GM18870 (cell line): ENCODE measurements around the gene RICTOR.
"Not testable (repeated sequence)": the region's sequence is repeated elsewhere in the genome, so short reads cannot be mapped to it uniquely, and the experiment has no call there.

Experiments
- ATAC-seq: cut with Tn5 transposase; IDR thresholded peaks from one replicate; pipeline ENCODE4 v1.9.1; 2021; ENCODE audit warnings: moderate library complexity; ENCODE audit not compliant: unreplicated experiment

RICTOR gene

DNA sequence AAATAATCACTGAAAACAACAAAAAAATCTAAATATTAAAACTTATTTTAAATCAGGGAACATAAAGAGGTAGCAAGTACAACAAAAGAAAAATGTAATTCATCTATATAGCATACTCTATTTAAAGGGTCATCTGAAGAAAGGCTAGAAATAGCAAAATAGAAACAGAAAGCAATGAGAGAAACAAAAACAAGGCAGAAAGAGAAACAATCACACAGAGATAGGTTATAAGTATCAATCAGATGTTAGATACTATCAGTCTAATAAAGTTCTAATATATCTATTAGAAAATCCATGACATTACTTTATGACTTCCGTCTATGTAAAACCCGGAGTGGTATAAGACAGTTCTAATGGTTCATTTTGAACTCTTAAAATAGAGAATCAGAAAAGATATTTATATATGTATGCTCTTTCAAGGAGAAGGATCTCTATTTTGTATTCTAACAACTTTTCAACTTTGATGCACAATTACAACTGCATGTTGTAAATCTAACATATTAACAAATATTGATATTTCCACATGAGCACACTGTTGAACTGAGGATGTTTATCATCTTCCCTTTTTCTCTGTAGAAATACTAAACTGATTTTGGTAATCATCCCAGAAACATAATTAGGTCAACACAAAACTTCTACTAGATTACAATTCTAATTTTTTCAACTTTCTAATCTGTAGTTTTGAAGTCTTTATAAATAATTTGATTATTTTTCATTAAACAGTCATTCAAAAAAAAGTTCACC is 15.8 kb downstream of the RICTOR start:
- ATAC-seq, result peak; percentile 84

GRCh38 chr5:39057734-39058133 is 16.5 kb downstream of the RICTOR start:
- ATAC-seq, result peak; percentile 54

DNA sequence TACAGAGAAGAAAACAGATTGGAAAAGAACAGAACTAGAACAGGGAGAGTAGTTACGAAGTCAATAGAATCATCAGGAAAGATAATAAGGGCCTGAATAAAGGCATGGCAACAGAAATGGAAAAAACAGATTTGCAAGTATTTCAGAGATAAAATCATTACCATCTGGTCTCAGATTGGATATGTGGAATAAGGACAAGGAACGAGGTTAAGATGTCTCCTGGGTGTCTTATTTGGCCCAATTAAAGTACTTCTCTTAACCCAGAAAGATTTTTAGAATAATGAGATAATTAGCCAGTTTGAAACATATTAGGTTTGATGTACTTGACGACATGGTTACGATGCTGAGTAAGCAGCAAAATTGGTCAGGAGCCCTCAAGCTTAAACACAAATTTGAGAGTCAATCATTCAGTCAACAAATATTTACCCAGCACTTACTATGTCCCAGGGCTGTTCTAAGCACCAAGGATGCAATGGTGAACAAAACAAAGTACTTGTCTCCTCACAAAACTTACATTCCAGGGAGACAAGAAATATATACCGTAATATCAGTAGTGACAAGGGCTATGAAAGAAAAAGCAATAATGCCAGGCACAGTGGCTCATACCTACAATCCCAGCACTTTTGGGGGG is 18.3 kb downstream of the RICTOR start:
- ATAC-seq, result no peak

DNA sequence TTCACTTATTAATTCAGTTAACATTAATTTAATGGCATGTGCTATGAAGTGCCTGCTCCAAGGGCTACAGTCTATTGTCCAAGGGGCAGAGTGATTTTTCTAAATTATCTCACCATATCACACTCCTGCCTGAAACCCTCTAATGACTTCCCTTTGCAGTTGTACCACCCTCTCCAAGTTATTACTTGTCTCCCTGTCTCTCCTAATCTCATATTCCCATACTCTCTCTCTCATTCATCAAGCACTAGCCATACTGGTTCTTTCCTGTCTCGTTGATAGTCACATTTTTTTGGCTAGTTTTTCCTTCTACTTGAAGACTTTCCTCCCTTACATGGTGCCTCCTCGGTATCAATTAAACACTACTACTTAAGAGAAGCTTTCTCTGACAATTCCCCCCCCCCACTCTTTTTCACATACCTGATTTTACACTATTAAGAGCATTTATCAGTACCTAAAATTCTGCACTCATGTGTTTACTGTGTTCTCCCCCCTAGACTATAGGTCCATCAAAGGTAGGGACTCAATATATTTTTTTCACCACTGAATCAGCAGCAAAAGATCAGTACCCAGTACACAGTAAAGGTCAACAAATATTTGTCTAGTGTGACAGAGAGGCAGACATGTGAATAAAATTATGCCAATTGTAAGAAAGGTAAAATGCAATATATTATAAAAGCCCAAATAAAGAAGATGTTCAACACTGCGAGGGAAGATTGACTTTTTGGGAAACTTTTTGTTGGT is 19.0 kb downstream of the RICTOR start:
- ATAC-seq, result no peak

DNA sequence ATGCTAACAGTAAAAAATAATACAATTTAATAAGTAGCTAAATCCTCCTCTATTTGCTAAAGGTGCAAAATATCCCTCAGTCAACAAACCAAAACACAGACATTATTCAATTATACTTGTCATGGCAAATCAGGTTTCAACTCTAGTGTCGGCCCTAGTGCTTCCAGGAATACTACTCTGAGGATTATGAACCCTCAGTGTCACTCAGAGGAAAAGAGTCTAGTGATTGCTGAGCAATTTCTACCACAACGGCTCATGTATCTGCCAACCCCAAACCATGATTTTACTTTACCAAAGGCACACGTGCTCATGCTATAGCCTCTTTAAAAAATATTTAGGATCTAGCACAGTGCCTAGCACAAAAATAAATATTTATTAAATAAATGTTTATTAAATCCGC is 21.0 kb downstream of the RICTOR start:
- no peak for ATAC-seq

- no peak for ATAC-seq
Measured at GRCh38 chr5:39052141-39052540, 22.1 kb downstream of the RICTOR start.

- ATAC-seq, result no peak
Measured at GRCh38 chr5:39049315-39049714, 24.9 kb downstream of the RICTOR start.

- ATAC-seq, result no peak
Measured at GRCh38 chr5:39040875-39041274, 33.3 kb downstream of the RICTOR start.

DNA sequence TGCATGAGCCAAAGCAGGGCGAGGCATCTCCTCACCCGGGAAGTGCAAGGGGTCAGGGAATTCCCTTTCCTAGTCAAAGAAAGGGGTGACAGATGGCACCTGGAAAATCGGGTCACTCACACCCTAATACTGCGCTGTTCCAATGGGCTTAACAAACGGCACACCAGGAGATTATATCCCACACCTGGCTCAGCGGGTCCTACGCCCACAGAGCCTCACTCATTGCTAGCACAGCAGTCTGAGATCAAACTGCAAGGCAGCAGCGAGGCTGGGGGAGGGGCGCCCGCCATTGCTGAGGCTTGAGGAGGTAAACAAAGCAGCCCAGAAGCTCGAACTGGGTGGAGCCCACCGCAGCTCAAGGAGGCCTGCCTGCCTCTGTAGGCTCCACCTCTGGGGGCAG is 39.7 kb downstream of the RICTOR start:
- ATAC-seq, result not testable (repeated sequence)

- no peak for ATAC-seq
Measured at GRCh38 chr5:39031041-39031440, 43.2 kb downstream of the RICTOR start.

DNA sequence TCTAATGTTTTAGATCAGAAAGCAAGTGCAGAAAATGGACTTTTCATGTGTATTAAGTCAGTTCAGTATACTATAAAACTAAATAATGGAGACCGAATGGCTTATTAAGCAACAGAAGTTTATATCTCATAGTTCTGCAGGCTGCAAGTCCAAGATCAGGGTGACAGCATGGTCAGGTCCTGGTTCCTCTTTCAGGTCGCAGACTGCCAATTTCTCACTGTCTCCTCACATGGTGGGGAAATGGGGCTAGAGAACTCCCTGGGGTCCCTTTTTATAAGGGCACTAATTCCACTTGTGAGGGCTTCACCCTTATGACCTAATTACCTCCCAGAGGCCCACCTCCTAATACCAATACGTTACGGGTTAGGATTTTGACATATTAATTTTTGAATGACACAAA is 48.7 kb downstream of the RICTOR start:
- no peak for ATAC-seq

GRCh38 chr5:39024884-39025283 is 49.3 kb downstream of the RICTOR start:
- no peak for ATAC-seq

DNA sequence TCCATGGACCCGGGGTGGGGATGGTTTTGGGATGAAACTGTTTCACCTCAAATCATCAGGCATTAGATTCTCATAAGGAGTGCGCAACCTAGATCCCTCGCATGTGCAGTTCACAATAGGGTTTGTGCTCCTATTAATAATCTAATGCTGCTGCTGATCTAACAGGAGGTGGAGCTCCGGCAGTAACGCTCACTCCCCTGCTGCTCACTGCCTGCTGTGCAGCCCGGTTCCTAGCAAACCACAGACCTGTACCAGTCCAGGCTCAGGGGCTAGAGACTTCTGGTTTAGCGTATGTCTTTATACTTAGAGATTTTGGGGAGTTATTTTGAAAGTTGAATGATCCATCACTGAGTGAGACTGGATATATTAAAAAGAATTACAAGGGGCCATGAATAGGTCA is 50.2 kb downstream of the RICTOR start:
- ATAC-seq, result no peak

GRCh38 chr5:39023121-39023520 is 51.1 kb downstream of the RICTOR start:
- ATAC-seq, result no peak

DNA sequence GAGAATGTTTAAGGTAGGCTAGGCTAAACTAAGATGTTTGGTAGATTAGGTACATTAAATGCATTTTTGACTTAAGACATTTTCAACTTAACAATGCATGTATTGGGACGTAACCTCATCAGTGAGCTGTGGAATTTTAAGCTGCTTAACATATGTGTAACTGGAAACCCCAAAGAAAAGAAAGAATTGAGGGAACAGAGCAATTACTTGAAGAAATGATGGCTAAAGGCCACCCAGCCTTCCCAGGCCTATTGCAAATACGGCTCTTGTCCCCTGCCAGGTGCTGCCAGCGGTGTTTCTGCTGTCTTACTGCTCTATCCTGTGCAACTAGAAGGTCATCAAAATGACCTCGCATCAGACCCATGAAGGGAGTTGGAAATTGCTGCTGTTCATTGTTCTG is 52.0 kb downstream of the RICTOR start:
- ATAC-seq, result no peak

DNA sequence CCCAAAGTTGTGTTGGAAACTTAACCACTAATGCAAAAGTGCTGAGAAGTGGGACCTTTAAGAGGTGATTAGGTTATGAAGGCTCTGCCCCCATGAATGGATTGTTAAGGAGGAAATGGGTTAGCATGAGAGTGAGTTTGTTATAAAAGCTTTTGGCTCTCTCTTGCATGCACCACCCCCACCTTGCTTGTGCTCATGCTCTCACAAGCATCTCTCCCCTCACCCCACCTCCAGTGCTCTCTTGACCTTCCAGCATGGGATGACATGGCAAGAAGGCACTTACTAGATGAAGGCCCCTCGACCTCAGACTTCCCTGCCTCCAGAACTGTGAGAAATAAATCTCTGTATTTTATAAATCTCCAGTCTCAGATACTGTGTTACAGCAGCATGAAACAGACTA is 52.8 kb downstream of the RICTOR start:
- no peak for ATAC-seq

DNA sequence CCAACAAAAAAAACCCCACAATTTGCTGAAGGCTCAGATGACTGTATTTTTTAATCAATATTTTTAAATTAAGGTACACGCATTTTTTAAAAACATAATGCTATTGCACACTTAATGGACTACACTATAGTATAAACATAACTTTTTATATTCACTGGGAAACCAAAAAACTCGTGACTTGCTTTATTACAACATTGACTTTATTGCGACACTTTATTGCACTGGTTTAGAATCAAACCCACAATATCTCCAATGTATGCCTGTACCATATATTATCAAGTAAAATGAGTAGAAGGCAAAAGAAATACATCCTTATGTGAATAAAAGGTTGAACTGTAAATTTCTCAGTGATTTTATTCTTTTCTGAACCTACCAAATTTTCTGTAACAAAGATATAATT is 53.7 kb downstream of the RICTOR start:
- ATAC-seq, result no peak

GRCh38 chr5:39019254-39019653 is 54.9 kb downstream of the RICTOR start:
- ATAC-seq, result no peak

DNA sequence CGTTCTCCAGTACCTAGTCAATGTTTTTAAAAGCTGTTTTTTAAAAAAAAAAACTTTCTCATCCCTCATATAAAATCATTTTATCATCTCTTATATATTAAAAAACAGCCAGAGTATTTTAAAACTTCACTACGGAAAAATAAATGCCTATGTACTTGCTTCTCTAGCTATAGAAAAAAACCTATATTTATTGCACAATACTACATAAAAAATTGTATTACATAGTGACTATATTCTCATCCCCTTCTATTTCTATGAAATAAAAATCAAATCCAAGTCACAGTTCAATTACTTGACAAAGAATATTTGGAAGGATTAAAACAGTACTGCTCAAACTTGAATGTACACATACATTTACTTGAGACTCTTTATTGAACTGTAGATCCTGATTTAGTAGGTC is 56.7 kb downstream of the RICTOR start:
- no peak for ATAC-seq

GRCh38 chr5:39016587-39017275 is 57.5 kb downstream of the RICTOR start:
- no peak for ATAC-seq

GRCh38 chr5:39015743-39016586 is 58.2 kb downstream of the RICTOR start:
- ATAC-seq, result no peak
